ENCODE data around the gene KLHDC7B.
A peak's percentile ranks its signal among the peaks of the same experiment; 100 is the strongest.

KLHDC7B gene

GRCh38 chr22:50548040-50548920, 2.6 kb downstream of the KLHDC7B start:
- peak in 1 of 2 donors; percentile 27 for DNase-seq (ENCODE audit: low read depth in 2 of 2)

- no peak for DNase-seq (ENCODE audit: low read depth in 2 of 2)
Measured at GRCh38 chr22:50548921-50549790, 3.5 kb downstream of the KLHDC7B start.

GRCh38 chr22:50550395-50550794, 4.7 kb downstream of the KLHDC7B start:
- DNase-seq (ENCODE audit: low read depth in 2 of 2) = no peak

- no peak for DNase-seq (ENCODE audit: low read depth in 2 of 2)
Measured at GRCh38 chr22:50551160-50551752, 5.6 kb downstream of the KLHDC7B start.

GRCh38 chr22:50553310-50553709, 7.6 kb downstream of the KLHDC7B start:
- no peak for DNase-seq (ENCODE audit: low read depth in 2 of 2)

GRCh38 chr22:50556703-50557102, 11.0 kb downstream of the KLHDC7B start:
- DNase-seq (ENCODE audit: low read depth in 2 of 2) = no peak

- DNase-seq (ENCODE audit: low read depth in 2 of 2) = no peak
Measured at GRCh38 chr22:50560034-50560433, 14.3 kb downstream of the KLHDC7B start.

- no peak for DNase-seq (ENCODE audit: low read depth in 2 of 2)
Measured at GRCh38 chr22:50561401-50562358, 16.0 kb downstream of the KLHDC7B start.

- peak; percentile 92 to 93 for DNase-seq (ENCODE audit: low read depth in 2 of 2)
Measured at GRCh38 chr22:50562523-50563412, 17.1 kb downstream of the KLHDC7B start, which contains the start of gene SYCE3. Gene SYCE3 (minus strand): TSS chr22:50562919. CDS start chr22:50556405, 6,514 bp downstream.

- DNase-seq (ENCODE audit: low read depth in 2 of 2) = no peak
Measured at GRCh38 chr22:50563413-50564160, 17.9 kb downstream of the KLHDC7B start.

GRCh38 chr22:50564289-50564688, 18.6 kb downstream of the KLHDC7B start:
- no peak for DNase-seq (ENCODE audit: low read depth in 2 of 2)

- DNase-seq (ENCODE audit: low read depth in 2 of 2) = no peak
Measured at GRCh38 chr22:50567721-50568252, 22.1 kb downstream of the KLHDC7B start.

GRCh38 chr22:50568626-50569025, 22.9 kb downstream of the KLHDC7B start:
- no peak for DNase-seq (ENCODE audit: low read depth in 2 of 2)

- DNase-seq (ENCODE audit: low read depth in 2 of 2) = no peak
Measured at GRCh38 chr22:50569041-50569459, 23.4 kb downstream of the KLHDC7B start.

- no peak for DNase-seq (ENCODE audit: low read depth in 2 of 2)
Measured at GRCh38 chr22:50569896-50570535, 24.3 kb downstream of the KLHDC7B start.

- DNase-seq (ENCODE audit: low read depth in 2 of 2) = no peak
Measured at GRCh38 chr22:50570861-50571260, 25.2 kb downstream of the KLHDC7B start.

- no peak for DNase-seq (ENCODE audit: low read depth in 2 of 2)
Measured at GRCh38 chr22:50571264-50572175, 25.8 kb downstream of the KLHDC7B start.

Measured in stimulated activated CD8-positive, alpha-beta memory T cell treated with anti-CD3 and anti-CD28 coated beads, Interleukin-7, amount 100 ng/mL, for 4 hours (primary cell).